IPS DF 4.7 (cell line): Measurements from ENCODE around the gene FBXO8.

Experiments
- DNase-seq: peaks from one replicate; pipeline ENCODE4 v3.0.0-alpha.2; 2013; ENCODE audit warnings: low spot score; ENCODE audit errors: extremely low read depth

The FBXO8 gene

DNA sequence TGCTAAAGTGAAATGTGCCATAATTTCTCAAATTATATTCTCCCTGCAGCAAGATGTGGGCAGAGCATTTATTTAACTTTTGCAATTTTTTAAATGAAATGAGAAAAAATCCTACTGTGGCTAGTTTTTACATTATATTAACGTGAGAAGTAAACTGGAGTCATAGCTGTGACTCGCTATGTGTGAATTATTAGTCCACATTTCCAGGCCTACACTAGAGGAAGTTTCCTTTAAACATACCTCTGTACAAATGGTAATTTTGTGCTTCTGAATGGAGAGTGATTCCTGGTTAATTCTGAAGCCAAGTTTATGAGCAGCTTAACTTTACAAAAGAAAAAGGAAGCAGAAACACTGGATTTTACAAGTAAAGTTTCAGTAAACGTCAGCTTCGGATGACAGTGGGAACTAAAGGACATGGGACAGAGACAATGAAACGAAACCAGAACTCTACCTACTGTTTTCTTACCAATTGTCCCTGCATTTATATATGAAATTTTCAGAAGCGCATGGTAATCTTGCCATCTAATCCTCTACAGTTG is 72.4 kb downstream of the FBXO8 start:
- DNase-seq, result no peak

DNA sequence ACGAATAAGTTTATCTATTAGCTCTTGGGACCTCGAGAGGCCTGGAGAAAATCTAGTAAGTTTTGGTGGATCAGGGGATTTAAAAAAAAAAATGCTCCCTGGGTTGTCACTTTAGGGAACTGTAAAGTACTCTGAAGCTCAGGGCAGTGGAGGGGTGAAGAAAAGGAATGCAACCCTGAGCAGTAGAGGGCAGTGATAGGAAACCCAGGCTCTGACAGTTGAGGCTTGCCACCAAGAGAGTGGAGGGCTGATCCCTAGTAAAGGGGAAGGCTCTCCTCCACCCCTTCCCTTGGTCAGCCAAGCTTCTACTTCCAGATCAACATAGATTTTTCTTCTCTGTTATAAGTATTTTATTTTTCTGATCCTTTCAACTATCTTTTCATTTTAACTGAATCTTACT is 73.1 kb downstream of the FBXO8 start:
- no peak for DNase-seq

DNA sequence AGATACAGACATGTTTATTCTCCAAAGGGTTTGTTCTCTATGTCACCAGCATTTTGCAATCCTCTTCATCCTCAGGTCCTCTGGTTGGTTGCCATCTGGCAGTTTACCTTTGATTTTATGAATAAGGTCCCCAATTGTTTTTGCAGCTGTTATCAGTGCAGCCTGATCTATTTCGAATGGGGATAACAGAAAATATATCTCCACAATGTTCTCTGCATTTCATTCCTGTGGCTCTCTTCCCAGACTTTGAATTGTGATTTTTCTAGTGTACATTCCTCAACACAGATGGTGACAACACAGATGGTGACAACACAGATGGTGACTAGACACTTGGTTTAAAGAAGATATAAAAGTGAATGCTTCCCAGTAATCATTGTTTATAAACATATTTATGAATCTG is 74.1 kb downstream of the FBXO8 start:
- no peak for DNase-seq

DNA sequence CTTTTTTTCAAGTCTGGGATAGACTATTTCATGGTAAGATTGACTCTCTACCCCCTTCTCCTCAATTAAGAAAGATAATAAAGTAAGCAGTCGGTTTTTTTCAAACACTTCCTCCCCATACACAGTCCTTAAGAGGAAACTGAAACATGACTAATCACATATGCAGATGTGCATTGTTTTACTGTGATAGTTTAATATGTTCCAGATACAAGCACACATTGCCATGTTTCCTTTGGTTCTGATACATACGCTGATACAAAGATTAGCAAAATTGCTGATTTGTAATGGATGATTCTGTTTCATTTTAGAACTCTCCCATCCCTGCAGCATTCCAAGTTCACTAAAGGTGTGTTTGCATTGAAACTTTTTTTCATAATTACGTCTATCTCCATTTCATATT is 76.1 kb downstream of the FBXO8 start:
- no peak for DNase-seq

DNA sequence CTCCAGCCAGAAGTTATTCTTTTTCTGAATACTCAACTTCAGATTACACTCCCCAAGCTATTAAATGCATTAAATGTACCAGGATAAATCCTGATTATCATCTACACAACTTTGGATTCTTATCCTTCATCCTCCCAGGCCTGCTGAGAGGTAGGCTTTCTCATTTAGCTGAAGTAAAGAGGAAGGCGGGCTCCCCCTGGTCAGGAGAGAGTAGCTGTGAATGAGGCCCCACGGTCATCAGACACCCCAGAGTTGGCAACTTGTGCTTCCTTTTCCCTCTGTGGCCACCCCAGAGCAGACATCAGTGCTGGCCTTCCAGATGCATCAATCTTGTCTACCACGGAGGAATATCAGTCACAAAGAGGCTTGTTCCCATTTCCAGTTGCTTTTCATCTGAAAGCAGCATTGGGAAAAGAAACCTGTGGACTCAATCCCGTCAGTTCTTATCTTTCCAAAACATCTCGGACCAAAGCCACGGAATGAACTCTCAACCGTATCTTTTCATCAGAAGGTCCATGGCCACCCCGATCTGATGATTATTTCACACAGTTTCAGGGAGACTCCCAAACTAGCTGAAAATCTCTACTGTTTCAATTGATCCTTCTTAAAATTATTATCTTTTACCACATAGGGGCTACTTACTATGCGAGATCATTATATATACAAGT is 79.2 kb downstream of the FBXO8 start:
- no peak for DNase-seq

DNA sequence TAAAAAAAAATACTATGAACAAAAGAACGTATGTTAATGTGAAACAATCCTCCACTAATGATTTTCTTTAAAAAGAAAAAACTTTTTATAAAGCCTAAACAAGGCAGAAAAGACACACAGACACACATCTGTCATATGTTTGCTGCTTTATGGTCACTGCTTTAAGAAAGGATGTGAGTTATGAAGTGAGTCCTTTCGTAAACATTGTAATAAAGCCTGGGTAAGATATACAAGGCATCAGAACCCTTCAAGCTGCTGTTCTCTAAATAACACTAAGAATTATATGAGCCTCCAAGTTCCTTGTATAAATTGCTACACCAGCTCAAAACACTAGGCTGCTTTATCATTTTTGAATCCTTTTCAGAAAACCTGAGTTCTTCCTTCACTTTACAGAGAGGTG is 81.6 kb downstream of the FBXO8 start:
- no peak for DNase-seq

DNA sequence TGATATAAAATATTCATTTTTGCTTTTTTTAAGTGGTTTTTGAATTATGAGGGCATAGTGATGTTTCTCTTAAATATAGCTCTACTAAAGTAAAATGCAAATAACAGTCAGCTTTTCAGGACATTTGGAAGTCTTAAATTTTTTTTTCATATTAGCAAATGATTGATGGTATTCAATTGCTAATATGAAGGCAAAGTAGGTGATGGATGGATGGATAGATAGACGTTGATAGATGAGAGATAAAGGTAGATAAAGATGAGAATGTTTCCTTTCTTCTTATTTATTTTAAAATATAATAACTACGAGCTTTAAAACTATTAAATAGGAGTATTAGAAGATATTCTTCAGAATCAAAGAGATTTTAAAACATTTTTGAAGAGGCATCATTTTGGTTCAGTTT is 83.7 kb downstream of the FBXO8 start:
- no peak for DNase-seq

DNA sequence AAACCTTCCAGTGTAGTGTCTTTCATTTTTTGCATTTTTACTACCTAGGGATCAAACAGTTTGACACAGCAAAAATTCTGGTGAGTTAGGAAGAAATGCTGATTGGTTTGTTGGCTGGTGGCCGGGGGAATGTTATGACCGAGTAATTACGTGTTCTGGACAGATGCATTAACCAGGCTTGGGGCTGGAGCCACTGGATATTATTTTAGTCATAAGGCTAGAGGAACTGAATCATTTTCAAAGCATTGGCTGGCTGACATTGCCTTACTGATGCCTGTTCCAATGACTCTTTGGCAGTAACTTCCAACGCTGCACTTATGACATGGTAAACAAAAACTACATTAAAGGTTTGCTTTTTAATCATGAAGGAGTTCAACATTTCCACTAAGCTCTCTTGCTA is 84.6 kb downstream of the FBXO8 start:
- no peak for DNase-seq

DNA sequence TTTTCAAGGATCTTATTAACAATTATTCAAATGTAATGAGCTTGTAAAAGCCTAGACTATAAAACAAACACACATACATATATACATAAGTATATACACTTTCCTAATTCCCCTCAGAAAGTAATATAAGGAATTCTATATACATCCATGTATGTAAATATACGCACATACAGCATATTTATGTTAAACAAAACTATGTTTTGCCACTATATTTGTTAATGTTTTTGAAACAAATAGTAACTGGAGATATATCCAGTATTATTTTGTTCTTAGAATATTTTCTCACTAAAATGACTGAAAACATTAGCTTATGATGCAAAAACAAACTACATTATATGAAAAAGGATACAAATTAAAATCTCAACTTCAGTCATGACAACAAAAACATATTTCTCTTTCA is 85.1 kb downstream of the FBXO8 start:
- DNase-seq, result no peak

DNA sequence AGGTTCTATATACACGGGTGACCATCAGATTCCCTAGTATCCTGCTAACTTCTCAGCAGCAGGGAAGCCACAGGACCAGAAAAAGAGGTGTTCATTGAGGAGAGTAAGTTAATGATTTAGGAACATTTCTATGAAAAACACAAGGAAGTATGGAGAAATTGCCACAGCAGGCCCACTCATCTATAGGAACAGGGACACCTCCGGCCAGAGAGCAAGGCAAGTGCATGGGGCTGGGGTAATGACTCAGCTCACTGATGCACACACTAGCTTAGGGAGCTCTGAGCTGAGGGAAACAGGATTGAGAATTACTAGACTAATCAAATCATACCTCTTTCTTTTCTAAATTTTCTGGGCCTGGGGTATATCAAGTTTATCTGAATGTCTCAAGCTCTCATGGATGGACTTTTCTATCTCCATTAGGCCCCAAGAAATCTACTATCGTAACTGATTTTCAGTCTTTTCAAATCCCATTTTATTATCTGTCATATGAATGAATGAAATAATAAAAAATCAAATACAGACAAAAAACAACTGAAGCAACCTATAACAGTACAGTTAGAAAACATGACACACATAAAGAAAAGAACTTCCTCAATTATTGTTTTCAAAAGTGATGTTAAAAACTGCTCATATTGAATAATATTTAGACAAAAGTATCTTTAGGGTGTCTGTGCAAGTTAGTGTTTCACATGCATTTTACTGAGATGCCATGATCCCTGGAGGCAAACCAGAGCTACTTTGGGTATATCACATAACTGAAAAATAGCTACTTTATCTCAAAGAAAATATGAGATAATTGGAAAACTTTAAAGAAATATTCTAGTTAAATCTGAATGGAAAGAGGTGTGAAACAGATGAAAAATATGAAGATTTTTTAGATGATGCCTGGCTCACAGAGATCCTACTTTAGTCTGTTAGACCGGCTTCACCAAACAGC is 89.8 kb downstream of the FBXO8 start:
- no peak for DNase-seq

DNA sequence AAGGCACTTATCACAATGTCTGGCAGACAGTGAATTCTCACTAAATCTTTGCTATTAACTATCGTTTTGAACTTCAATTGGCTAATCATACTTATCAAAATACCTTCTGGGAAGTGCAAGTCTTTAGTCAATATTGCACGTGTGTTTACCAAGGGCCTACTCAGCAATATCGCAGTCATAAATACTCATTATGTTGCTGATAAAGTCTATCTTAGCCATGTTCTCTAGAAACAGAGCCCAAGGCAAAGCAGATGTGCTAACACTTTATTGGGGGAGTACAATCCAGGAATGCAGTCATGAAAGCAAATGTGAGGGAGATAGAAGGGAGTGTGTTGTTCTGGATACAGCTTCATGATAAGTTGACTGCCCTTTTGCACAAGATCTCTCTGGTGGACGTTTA is 90.5 kb downstream of the FBXO8 start:
- no peak for DNase-seq

DNA sequence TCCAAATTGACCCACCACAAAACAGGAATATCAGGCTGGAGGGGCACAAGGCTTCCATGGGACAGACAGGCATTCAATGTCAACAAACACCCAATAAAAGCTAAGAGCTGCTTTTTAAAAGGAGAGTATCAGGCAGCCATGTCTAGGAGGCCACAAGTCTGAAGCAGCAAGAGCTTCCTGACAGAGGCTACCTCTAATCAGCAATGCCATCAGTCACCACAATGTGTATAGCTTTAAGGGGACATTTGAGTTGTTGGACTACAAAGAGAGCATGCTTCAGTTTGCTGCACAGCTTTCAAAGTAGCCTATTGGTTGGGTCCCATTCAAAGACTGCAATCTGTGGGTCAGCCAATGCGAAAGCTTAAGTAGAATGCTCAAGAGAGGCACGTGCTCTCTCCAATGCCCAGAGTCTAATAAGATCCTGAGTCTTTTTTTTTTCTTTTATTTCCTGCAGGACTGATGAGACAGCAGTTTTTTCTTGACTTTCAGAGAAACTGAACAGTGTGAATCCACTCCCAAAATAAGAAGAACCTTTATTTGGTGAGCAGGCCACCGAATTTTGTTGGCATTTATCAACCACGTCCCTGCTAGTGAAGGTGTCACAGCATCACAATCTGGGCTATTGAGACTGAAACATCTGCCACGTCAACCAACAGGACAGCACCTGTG is 92.5 kb downstream of the FBXO8 start:
- DNase-seq, result no peak

DNA sequence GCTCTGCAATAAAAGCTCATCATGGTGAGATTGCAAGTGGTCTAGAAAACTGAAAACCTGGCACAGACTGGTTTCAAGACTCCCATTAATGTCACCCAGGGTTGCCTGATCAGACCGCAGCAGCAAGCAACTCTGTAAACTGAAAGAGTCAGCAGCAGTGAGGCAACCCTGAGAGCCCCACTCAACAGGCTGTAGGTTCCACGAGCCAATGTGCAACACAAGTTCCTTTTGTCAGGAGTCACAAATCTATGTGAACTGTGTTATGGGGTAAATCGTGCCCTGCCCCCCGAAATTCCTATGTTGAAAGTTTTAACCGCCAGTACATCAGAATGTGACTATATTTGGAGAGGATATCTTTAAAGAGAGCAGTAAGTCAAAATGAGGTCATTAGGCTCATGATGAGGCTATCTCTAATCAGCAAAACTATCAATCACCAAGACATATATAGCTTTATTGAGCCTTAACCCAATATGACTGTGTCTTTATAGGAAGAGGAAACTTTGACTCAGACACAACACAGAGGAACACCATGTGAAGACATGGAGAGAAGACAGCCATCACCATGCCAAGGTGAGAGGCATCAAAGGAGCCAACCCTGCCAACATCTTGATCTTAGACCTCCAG is 94.0 kb downstream of the FBXO8 start:
- no peak for DNase-seq
